HepG2 (cell line): ENCODE measurements around the gene SYNGAP1. TPM values are rescaled to one million over a fixed set of nuclear protein-coding genes. Genes with fewer than 3 reads are reported as not detected.

Source experiments
- ATAD3A ChIP-seq: sonication (generic); formaldehyde crosslinking; IDR thresholded peaks from 2 replicates; pipeline ENCODE4 v1.4.0; 2020; ENCODE audit warnings: missing genetic modification reagents
- FOXO1 ChIP-seq: sonication (generic); formaldehyde crosslinking; IDR thresholded peaks from 2 replicates; pipeline ENCODE4 v1.4.0; 2020; ENCODE audit warnings: missing genetic modification reagents
- GPBP1L1 ChIP-seq: sonication (generic); formaldehyde crosslinking; IDR thresholded peaks from 2 replicates; pipeline ENCODE4 v1.5.0; 2020; ENCODE audit warnings: mild to moderate bottlenecking, missing genetic modification reagents
- HIVEP1 ChIP-seq: sonication (generic); formaldehyde crosslinking; IDR thresholded peaks from 2 replicates; pipeline ENCODE4 v1.4.0; 2020; ENCODE audit warnings: mild to moderate bottlenecking, missing genetic modification reagents
- MTA1 ChIP-seq: sonication (generic); formaldehyde crosslinking; IDR thresholded peaks from 2 replicates; pipeline ENCODE4 v1.4.0; 2020; ENCODE audit warnings: missing genetic modification reagents, mild to moderate bottlenecking, borderline replicate concordance
- SNAPC2 ChIP-seq: sonication (generic); formaldehyde crosslinking; IDR thresholded peaks from 2 replicates; pipeline ENCODE4 v1.8.1; 2022; ENCODE audit warnings: mild to moderate bottlenecking, missing genetic modification reagents
- TCF7 ChIP-seq: sonication (generic); IDR thresholded peaks from 2 replicates; pipeline ENCODE4 v1.6.1; 2016; ENCODE audit warnings: antibody characterized with exemption, low read depth
- TOE1 ChIP-seq: sonication (generic); formaldehyde crosslinking; IDR thresholded peaks from 2 replicates; pipeline ENCODE4 v1.4.0; 2020; ENCODE audit warnings: mild to moderate bottlenecking, missing genetic modification reagents
- U2AF2 ChIP-seq: fragments of 200-400 bp; formaldehyde crosslinking; IDR thresholded peaks from 2 replicates; pipeline ENCODE4 v1.6.1; 2017; ENCODE audit warnings: low read depth, mild to moderate bottlenecking, low read length
- YY1 ChIP-seq: IDR thresholded peaks from 2 replicates; pipeline ENCODE4 v1.6.1; 2011; ENCODE audit warnings: low read length, low read depth, moderate library complexity, mild to moderate bottlenecking; ENCODE audit not compliant: insufficient read depth, insufficient replicate concordance
- ZFP90 ChIP-seq: sonication (generic); formaldehyde crosslinking; IDR thresholded peaks from 2 replicates; pipeline ENCODE4 v1.8.0; 2022; ENCODE audit warnings: missing genetic modification reagents, mild to moderate bottlenecking, inconsistent platforms, borderline replicate concordance
- ZNF225 ChIP-seq: sonication (generic); formaldehyde crosslinking; IDR thresholded peaks from 2 replicates; pipeline ENCODE4 v1.4.0; 2020; ENCODE audit warnings: mild to moderate bottlenecking, missing genetic modification reagents
- ZNF234 ChIP-seq: sonication (generic); formaldehyde crosslinking; conservative IDR thresholded peaks from 2 replicates; pipeline ENCODE4 v1.5.1; 2020; ENCODE audit warnings: mild to moderate bottlenecking, missing genetic modification reagents
- ZNF557 ChIP-seq: sonication (generic); formaldehyde crosslinking; IDR thresholded peaks from 2 replicates; pipeline ENCODE4 v1.4.0; 2020; ENCODE audit warnings: missing genetic modification reagents
- ZNF652 ChIP-seq: IDR thresholded peaks from 2 replicates; pipeline ENCODE4 v1.6.1; 2016; ENCODE audit warnings: low read depth, borderline replicate concordance
- ZNF891 ChIP-seq: sonication (generic); formaldehyde crosslinking; IDR thresholded peaks from 2 replicates; pipeline ENCODE4 v1.5.0; 2020; ENCODE audit warnings: mild to moderate bottlenecking, missing genetic modification reagents
- polyA plus RNA-seq, 8 experiments: library from polyadenylated mRNA; depleted of rRNA in 3 of 8; stranded (reverse) in 7 of 8; unstranded in 1 of 8; fragments of >200 nt; fragmentation: Illumina TruSeq in 4 of 8; extraction: Trizol in 4 of 8; gene quantifications; 2 replicates each; pipeline versions ENCODE4 v1.2.1 to v1.2.3, GENCODE V29; 2011 to 2016; ENCODE audit warnings: low read depth in 4 of 8, missing spikeins in 1 of 8, mixed read lengths in 1 of 8; ENCODE audit not compliant: insufficient read depth in 1 of 8
- total RNA-seq, 5 experiments: library from RNA; depleted of rRNA; stranded (reverse); fragments of >200 nt; fragmentation: Illumina TruSeq; extraction: Trizol; gene quantifications; 2 replicates each; pipeline ENCODE4 v1.2.3, GENCODE V29; 2016; ENCODE audit warnings: low read depth in 1 of 5
- TF ChIP-seq, protein P1 (sequence below): sonication (generic); formaldehyde crosslinking; IDR thresholded peaks from 2 replicates; pipeline ENCODE4 v1.5.0; 2020; ENCODE audit warnings: mild to moderate bottlenecking, missing genetic modification reagents, borderline replicate concordance
- TF ChIP-seq, protein P2 (sequence below): sonication (generic); formaldehyde crosslinking; IDR thresholded peaks from 2 replicates; pipeline ENCODE4 v1.4.0; 2020; ENCODE audit warnings: missing genetic modification reagents, mild to moderate bottlenecking, borderline replicate concordance
- TF ChIP-seq, protein P3 (sequence below): sonication (generic); formaldehyde crosslinking; IDR thresholded peaks from 2 replicates; pipeline ENCODE4 v1.4.0; 2020; ENCODE audit warnings: missing genetic modification reagents

Gene SYNGAP1
- total and polyA plus RNA-seq, 2 of the 13 experiments (the other 11 are each of a cell fraction or from before 2014, with no cell fraction given), result 0.75 to 1.1 TPM

DNA sequence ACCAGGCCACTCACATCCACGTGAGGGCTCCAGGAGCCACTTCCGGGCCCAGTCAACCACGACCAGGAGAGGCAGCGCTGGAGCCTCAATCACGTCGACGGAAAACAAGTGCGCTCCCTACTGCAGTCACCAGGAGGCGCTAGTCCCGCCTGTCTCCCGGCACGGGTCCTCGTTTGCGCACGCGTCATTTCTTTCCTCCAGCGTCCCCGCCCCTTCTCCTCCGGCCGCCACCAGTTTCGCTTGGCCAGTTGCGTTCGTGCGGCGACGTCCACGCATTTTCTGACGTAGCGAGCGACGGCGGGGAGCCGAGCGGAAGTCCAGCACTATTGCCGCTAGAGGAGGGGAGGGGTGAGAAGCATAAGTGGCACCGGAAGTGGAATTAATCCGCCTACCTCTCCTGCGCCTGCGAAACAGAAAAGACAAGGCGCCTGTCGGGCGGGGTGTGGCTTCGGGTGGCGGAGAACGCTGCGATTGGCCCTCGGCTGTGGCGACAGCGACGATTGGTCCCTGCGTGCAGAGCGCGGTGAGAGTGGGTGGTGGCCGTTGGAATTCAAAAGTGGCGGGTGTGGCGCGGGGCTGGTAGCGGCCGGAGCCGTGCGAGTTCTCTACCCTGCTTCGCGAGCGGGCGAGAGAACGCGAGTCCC lies 28.5 kb upstream of the SYNGAP1 start, which contains the start of gene KIFC1 (continued):
- TF ChIP-seq U2AF2 (no peak), SNAPC2 (CRISPR knock-in tag) (peak; percentile 65; the same call in 1 of the 2 replicates), FOXO1 (CRISPR knock-in tag) (peak; percentile 92), ZNF557 (CRISPR knock-in tag) (0 out of 2 replicates have a peak, but pooled peaks have one; percentile 65), ZNF225 (no peak; the same call in 1 of the 2 replicates), TCF7 (no peak), ATAD3A (no peak), MTA1 (CRISPR knock-in tag) (peak; percentile 63; the same call in 1 of the 2 replicates), ZNF652 (CRISPR knock-in tag) (no peak), HIVEP1 (peak; percentile 62), GPBP1L1 (no peak), ZNF234 (CRISPR knock-in tag) (no peak), ZNF891 (CRISPR knock-in tag) (peak; percentile 81), TOE1 (peak; percentile 92; the same call in 1 of the 2 replicates), ZFP90 (CRISPR knock-in tag) (peak; percentile 82; the same call in 1 of the 2 replicates), YY1 (peak; percentile 78)
- TF ChIP-seq, protein P1, sequence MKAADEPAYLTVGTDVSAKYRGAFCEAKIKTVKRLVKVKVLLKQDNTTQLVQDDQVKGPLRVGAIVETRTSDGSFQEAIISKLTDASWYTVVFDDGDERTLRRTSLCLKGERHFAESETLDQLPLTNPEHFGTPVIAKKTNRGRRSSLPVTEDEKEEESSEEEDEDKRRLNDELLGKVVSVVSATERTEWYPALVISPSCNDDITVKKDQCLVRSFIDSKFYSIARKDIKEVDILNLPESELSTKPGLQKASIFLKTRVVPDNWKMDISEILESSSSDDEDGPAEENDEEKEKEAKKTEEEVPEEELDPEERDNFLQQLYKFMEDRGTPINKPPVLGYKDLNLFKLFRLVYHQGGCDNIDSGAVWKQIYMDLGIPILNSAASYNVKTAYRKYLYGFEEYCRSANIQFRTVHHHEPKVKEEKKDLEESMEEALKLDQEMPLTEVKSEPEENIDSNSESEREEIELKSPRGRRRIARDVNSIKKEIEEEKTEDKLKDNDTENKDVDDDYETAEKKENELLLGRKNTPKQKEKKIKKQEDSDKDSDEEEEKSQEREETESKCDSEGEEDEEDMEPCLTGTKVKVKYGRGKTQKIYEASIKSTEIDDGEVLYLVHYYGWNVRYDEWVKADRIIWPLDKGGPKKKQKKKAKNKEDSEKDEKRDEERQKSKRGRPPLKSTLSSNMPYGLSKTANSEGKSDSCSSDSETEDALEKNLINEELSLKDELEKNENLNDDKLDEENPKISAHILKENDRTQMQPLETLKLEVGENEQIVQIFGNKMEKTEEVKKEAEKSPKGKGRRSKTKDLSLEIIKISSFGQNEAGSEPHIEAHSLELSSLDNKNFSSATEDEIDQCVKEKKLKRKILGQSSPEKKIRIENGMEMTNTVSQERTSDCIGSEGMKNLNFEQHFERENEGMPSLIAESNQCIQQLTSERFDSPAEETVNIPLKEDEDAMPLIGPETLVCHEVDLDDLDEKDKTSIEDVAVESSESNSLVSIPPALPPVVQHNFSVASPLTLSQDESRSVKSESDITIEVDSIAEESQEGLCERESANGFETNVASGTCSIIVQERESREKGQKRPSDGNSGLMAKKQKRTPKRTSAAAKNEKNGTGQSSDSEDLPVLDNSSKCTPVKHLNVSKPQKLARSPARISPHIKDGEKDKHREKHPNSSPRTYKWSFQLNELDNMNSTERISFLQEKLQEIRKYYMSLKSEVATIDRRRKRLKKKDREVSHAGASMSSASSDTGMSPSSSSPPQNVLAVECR, result peak; percentile 100
- TF ChIP-seq, protein P2, sequence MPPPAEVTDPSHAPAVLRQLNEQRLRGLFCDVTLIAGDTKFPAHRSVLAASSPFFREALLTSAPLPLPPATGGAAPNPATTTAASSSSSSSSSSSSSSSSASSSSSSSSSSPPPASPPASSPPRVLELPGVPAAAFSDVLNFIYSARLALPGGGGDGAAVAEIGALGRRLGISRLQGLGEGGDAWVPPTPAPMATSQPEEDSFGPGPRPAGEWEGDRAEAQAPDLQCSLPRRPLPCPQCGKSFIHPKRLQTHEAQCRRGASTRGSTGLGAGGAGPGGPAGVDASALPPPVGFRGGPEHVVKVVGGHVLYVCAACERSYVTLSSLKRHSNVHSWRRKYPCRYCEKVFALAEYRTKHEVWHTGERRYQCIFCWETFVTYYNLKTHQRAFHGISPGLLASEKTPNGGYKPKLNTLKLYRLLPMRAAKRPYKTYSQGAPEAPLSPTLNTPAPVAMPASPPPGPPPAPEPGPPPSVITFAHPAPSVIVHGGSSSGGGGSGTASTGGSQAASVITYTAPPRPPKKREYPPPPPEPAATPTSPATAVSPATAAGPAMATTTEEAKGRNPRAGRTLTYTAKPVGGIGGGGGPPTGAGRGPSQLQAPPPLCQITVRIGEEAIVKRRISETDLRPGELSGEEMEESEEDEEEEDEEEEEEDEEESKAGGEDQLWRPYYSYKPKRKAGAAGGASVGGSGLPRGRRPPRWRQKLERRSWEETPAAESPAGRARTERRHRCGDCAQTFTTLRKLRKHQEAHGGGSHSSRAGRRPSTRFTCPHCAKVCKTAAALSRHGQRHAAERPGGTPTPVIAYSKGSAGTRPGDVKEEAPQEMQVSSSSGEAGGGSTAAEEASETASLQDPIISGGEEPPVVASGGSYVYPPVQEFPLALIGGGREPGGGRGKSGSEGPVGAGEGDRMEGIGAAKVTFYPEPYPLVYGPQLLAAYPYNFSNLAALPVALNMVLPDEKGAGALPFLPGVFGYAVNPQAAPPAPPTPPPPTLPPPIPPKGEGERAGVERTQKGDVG (CRISPR knock-in tag), result no peak
- TF ChIP-seq, protein P3, sequence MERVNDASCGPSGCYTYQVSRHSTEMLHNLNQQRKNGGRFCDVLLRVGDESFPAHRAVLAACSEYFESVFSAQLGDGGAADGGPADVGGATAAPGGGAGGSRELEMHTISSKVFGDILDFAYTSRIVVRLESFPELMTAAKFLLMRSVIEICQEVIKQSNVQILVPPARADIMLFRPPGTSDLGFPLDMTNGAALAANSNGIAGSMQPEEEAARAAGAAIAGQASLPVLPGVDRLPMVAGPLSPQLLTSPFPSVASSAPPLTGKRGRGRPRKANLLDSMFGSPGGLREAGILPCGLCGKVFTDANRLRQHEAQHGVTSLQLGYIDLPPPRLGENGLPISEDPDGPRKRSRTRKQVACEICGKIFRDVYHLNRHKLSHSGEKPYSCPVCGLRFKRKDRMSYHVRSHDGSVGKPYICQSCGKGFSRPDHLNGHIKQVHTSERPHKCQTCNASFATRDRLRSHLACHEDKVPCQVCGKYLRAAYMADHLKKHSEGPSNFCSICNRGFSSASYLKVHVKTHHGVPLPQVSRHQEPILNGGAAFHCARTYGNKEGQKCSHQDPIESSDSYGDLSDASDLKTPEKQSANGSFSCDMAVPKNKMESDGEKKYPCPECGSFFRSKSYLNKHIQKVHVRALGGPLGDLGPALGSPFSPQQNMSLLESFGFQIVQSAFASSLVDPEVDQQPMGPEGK, result peak; percentile 81
